AG04450 (cell line): ENCODE results near the gene RPUSD1. TPM values are rescaled to one million over a fixed set of nuclear protein-coding genes. Genes with fewer than 3 reads are reported as not detected.

Experiments
- CTCF ChIA-PET: fragments of 300-600, 350-600 bp; formaldehyde crosslinking; extraction: SDS; loops from one replicate; lab custom pipeline; 2022; ENCODE audit warnings: antibody characterized with exemption, inconsistent platforms; lab: Charles Lee
- POLR2A ChIA-PET: fragments of 350-600 bp; formaldehyde crosslinking; extraction: SDS; loops from one replicate; lab custom pipeline; 2021; ENCODE audit warnings: antibody characterized with exemption, inconsistent platforms; lab: Yijun Ruan, JAX
- DNase-seq: peaks from one replicate; pipeline ENCODE4 v3.0.0-alpha.2; 2011; ENCODE audit warnings: low read depth, low spot score
- H3K27ac ChIP-seq: one replicate; pipeline ENCODE4 v1.5.1; 2012; ENCODE audit warnings: low read depth, low read length, control low read depth
- H3K27me3 ChIP-seq: one replicate; pipeline ENCODE4 v1.6.0; 2012; ENCODE audit warnings: low read length; ENCODE audit not compliant: control insufficient read depth, insufficient read depth
- H3K4me3 ChIP-seq: 2 replicates; pipeline ENCODE4 v1.5.1; 2011; ENCODE audit warnings: mild to moderate bottlenecking, low read depth, low read length, control low read depth
- H3K9me3 ChIP-seq: 2 replicates; pipeline ENCODE4 v1.5.1; 2012; ENCODE audit warnings: low read length; ENCODE audit not compliant: control insufficient read depth, insufficient read depth
- polyA plus RNA-seq: library from polyadenylated mRNA; depleted of rRNA; stranded (reverse); fragments of >200 nt; gene quantifications from 2 replicates; pipeline ENCODE4 v1.2.3, GENCODE V29; 2011
- TF ChIP-seq, protein P1 (sequence below): IDR thresholded peaks from 2 replicates; pipeline ENCODE4 v1.5.1; 2011; ENCODE audit warnings: low read depth, low read length, control low read depth, inconsistent platforms

RPUSD1 gene
- polyA plus RNA-seq, 1 experiment: 9.2 TPM

DNA sequence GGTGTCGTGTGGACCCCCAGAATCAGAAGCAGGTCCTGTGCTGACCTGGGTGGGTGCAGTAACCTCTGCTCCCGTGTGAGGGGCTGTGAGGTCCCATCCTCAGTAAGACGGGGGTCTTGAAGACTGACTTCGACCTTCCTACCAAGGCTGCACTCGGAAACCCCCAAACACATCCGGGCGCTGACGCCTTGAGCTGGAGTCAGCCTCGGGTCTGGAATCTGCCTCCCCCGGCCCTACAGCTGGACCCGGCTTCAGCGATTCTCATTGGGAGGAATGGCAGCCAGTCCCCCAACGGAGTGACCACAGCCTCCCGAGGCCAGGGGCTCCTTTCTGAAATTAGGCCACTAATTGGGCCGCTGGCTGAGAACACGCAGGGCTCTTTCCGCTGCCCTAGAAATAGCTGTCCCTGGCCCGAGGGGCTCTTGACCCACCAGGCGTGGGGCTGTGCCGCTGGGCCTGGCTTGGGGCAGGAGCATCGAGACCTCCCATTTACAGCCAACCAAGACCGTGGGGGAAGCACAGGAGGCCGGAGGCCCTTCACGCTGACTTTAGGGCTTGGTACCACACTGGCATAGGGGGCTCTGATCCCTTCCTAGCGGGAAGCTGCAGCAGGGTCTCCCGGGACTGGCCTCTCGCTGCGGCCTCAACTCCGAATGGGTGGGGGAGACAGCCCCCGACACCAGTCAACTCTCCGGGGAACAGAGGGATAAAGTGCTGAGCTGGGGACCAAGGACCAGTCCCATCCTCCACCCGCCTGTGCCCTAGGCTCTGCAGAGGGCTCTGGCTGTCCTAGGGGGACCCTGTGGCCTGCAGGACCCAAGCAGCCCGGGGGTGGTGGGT, 15.0 kb upstream of the RPUSD1 start:
- Histone ChIP-seq H3K4me3 (no peak overlapping the region), H3K9me3 (peaks cover 6% of the 10 kb centered on the region; the same call in 1 of the 2 replicates), H3K27ac (no peak overlapping the region), H3K27me3 (peaks cover 23% of the 10 kb centered on the region)
- TF ChIP-seq, protein P1, sequence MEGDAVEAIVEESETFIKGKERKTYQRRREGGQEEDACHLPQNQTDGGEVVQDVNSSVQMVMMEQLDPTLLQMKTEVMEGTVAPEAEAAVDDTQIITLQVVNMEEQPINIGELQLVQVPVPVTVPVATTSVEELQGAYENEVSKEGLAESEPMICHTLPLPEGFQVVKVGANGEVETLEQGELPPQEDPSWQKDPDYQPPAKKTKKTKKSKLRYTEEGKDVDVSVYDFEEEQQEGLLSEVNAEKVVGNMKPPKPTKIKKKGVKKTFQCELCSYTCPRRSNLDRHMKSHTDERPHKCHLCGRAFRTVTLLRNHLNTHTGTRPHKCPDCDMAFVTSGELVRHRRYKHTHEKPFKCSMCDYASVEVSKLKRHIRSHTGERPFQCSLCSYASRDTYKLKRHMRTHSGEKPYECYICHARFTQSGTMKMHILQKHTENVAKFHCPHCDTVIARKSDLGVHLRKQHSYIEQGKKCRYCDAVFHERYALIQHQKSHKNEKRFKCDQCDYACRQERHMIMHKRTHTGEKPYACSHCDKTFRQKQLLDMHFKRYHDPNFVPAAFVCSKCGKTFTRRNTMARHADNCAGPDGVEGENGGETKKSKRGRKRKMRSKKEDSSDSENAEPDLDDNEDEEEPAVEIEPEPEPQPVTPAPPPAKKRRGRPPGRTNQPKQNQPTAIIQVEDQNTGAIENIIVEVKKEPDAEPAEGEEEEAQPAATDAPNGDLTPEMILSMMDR: no peak
- no peak for DNase-seq
- ChIA-PET CTCF (no interaction called here), POLR2A (no interaction called here)

DNA sequence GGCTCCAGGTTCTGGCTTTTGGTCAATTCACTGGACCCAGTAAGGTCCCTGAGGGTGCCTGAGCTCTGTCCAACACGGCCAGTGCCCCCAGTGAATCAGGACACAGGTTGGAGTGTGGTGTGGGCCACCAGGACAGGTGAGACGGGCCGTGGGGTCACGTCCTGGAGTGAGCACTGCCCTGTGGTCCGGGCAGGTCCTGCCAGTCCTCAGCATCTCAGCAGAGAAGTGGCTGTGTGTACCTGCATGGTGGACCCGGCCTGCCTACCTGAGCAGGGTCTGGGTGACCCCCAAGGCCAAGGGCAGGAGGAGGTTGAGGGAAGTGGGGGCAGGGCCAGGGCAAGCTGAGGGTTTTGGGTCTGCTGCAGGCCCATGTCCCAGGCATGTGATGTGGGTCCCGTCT, 14.3 kb upstream of the RPUSD1 start:
- Histone ChIP-seq H3K9me3 (peaks cover 10% of the 10 kb centered on the region; the same call in 1 of the 2 replicates), H3K4me3 (no peak overlapping the region), H3K27me3 (peaks cover 23% of the 10 kb centered on the region), H3K27ac (no peak overlapping the region)
- CTCF ChIA-PET: no interaction called here
- POLR2A ChIA-PET: interaction anchor here (0.5 kb wide), 1 partner anchor 75 kb away, joined by 3 read pairs; no protein-coding TSS in a partner anchor
- DNase-seq: no peak
- TF ChIP-seq, protein P1: no peak

DNA sequence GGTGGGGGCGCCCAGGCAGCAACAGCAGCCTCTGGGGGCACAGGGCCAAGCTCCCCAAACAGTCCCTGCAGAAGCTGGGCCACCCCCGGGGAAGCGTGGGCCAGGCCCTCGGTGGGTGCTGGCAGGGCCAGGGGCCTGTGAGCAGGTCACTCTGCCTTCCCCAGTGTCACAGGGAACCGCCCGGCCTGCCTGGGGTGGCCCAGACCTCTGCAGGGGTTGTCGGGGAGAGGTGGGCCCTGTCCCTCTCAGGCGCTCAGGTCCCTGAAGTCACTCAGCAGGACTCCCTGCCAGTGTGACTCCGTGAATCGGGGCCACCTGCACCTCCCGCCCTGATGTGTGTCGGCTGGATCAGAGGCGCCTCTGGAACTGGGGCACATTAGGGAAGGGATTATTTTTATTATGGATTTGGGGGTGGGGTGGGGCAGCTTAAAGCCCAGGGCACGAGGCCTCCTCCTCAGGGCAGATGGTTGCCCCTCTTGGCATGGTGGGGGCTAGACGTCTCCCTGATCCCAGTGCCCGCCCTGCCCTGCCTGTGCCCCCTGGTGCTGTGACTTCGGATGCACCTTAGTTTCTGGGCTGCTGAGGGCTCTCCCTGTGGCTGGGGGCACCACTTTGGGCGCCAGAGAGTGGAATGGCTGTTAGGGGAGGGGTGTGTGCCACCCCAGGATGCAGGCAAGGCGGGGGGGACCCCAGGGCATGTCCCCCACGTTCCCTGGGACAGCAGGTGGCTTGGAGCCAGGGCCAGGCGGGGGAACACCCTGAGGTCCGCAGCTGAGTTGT, 13.6 kb upstream of the RPUSD1 start:
- Histone ChIP-seq H3K9me3 (peaks cover 10% of the 10 kb centered on the region; the same call in 1 of the 2 replicates), H3K27me3 (peaks cover 23% of the 10 kb centered on the region), H3K27ac (no peak overlapping the region), H3K4me3 (no peak overlapping the region)
- TF ChIP-seq, protein P1: no peak
- ChIA-PET POLR2A (interaction anchor here (0.5 to 1.5 kb wide), 2 partner anchors 13 to 74 kb away, joined by 3 to 4 read pairs; partner anchors contain the start of genes CHTF18 and RPUSD1), CTCF (no interaction called here)
- DNase-seq: no peak

DNA sequence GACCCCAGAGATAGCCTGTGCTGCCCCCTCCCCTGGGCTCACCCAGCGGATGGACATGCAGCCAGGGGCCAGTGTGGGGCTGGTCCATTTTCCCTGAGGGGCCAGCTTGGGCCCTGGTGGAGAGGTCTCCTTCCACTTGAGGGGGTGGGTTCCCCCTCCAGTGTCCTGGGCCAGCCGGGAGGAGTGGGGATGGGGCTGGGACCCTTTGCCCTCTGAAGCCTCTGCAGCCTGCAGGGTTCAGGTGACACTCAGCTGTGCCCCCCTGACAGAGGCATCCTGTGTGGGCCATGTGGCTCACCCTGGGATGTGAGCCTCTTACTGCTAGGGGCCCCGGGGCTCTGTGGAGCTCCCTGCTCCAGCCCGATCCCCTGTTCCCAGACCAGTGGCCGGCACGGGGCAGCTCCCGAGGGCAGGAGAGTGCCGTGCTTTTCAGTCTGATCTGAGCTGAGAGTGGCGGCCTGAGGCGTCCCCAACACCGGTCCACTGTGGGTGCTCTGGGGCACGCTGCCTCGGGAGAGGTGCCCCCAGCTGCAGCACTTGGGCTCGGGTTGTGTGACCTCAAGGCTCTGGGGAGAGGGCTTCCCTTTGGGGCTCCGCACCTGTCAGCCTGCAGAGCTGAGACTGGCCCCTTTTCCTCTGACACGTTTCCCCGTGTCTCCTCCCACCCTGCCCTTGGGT, 12.8 kb upstream of the RPUSD1 start:
- Histone ChIP-seq H3K4me3 (no peak overlapping the region), H3K27ac (no peak overlapping the region), H3K9me3 (peaks cover 10% of the 10 kb centered on the region; the same call in 1 of the 2 replicates), H3K27me3 (peaks cover 23% of the 10 kb centered on the region)
- DNase-seq: no peak
- ChIA-PET CTCF (no interaction called here), POLR2A (interaction anchor here (1.5 kb wide), 1 partner anchor 13 kb away, joined by 4 read pairs; the partner anchor contains the start of genes CHTF18 and RPUSD1)
- TF ChIP-seq, protein P1: no peak
